ENCODE measurements around the gene ACOT6. TPM values are rescaled to one million over a fixed set of nuclear protein-coding genes. Genes with fewer than 3 reads are reported as not detected.
A peak's percentile ranks its signal among the peaks of the same experiment; 100 is the strongest.
"Not testable (repeated sequence)": the region's sequence is repeated elsewhere in the genome, so short reads cannot be mapped to it uniquely, and the experiment has no call there.

The ACOT6 gene
- not detected for total RNA-seq

- Histone ChIP-seq H3K27me3 (no peaks in the 10 kb centered on the region), H3K9me3 (no peaks in the 10 kb centered on the region), H3K9ac (ENCODE audit: low read depth in 2 of 2, low read length in 2 of 2) (peak within 1 kb of the TSS; percentile 48 to 54), H3K36me3 (no peaks in the 10 kb centered on the region), H3K4me3 (peak within 1 kb of the TSS; percentile 63), H3K27ac (peak within 1 kb of the TSS; percentile 56), H3K4me1 (no peaks in the 10 kb centered on the region)
- DNase-seq = peak; percentile 81
- no peak for TF ChIP-seq CTCF (IDR thresholded peaks at IDR 0.05)
- intact Hi-C loops (cut with DNase I) = no loop called here
These were observed at the start of gene ACOT6 for GRCh38 chr14:73612339-73613045. ACOT6 (plus strand) TSS chr14:73612517; CDS start chr14:73612572, 55 bp downstream.

GRCh38 chr14:73562696-73563095, 49.6 kb upstream of the ACOT6 start:
- DNase-seq; H3K9me3 ChIP-seq; H3K4me3 ChIP-seq; H3K27me3 ChIP-seq; H3K27ac ChIP-seq; H3K9ac ChIP-seq (ENCODE audit: low read depth in 2 of 2, low read length in 2 of 2); H3K4me1 ChIP-seq; intact Hi-C loops (cut with DNase I); H3K36me3 ChIP-seq: not testable (repeated sequence)

GRCh38 chr14:73566431-73566830, 45.9 kb upstream of the ACOT6 start:
- H3K9ac ChIP-seq (ENCODE audit: low read depth in 2 of 2, low read length in 2 of 2); H3K27me3 ChIP-seq; H3K9me3 ChIP-seq; H3K4me3 ChIP-seq; H3K36me3 ChIP-seq; intact Hi-C loops (cut with DNase I); H3K27ac ChIP-seq; DNase-seq: not testable (repeated sequence)
- peaks cover 10% of the 10 kb centered on the region for H3K4me1 ChIP-seq

GRCh38 chr14:73566935-73567334, 45.4 kb upstream of the ACOT6 start:
- peaks cover 10% of the 10 kb centered on the region for H3K4me1 ChIP-seq
- intact Hi-C loops (cut with DNase I); H3K27ac ChIP-seq; H3K9ac ChIP-seq (ENCODE audit: low read depth in 2 of 2, low read length in 2 of 2); H3K36me3 ChIP-seq; H3K9me3 ChIP-seq; H3K27me3 ChIP-seq; H3K4me3 ChIP-seq; DNase-seq: not testable (repeated sequence)

DNA sequence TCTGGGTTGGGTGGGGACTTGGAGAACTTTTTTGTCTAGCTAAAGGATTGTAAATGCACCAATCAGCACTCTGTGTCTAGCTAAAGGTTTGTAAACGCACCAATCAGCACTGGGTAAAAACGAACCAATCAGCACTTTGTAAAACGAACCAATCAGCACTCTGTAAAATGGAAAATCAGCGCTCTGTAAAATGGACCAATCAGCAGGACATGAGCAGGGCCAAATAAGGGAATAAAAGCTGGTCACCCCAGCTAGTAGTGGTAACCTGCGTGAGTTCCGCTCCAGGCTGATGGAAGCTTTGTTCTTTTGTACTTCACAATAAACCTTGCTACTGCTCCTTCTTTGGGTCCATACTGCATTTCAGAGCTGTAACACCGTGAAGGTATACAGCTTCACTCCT, 45.0 kb upstream of the ACOT6 start:
- Histone ChIP-seq H3K27me3 (no peaks in the 10 kb centered on the region), H3K36me3 (no peaks in the 10 kb centered on the region), H3K27ac (peak overlapping the region; percentile 89), H3K4me1 (peaks cover 10% of the 10 kb centered on the region), H3K9ac (ENCODE audit: low read depth in 2 of 2, low read length in 2 of 2) (no peak overlapping the region), H3K9me3 (no peaks in the 10 kb centered on the region), H3K4me3 (no peak overlapping the region)
- DNase-seq = no peak
- intact Hi-C loops (cut with DNase I) = no loop called here
- no peak for TF ChIP-seq CTCF (IDR thresholded peaks at IDR 0.05)

DNA sequence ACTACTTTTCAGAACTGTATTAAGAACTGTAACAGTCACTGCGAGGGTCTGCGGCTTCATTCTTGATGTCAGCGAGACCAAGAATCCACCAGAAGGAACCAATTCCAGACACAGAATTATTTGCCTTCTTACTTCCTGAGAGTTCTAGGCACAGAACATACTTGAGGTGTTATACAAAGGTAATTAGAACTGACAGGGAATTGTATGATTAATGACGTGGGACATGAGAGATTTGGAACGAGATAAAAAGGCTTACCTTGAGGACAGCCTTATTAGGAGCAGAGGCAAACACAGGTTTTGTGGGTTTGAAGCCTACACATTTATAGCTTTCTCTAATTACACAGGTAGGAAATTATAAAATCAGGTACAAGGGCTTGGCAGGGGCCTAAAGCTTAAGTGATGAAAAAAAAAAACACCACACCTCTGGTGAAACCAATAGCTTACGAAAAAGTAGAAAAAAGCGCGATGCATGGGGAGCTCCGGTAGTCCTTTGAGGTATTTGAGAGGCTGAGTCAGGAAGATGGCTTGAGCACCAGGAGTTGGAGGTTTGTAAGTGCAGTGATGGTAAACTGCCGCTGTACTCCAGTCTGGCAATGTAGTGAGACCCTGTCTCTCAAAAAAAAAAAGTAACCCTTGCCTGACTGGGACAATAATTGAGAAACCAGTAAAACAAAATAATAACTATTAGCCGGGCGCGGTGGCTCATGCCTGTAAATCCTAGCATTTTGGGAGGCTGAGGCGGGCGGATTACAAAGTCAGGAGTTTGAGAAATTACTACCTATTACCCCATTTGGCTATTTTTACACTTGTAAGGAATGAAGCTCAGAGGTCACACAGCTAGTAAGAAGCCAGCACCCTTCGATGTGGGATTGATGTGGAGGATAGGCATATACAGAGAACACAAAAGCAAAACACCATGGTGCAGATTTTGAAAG, 44.1 kb upstream of the ACOT6 start:
- TF ChIP-seq CTCF (IDR thresholded peaks at IDR 0.05) = no peak
- no peak for DNase-seq
- peak overlapping the region; percentile 89 for H3K27ac ChIP-seq
- peak overlapping the region; percentile 65 for H3K4me3 ChIP-seq
- no peaks in the 10 kb centered on the region for H3K36me3 ChIP-seq
- intact Hi-C loops (cut with DNase I) = no loop called here
- peaks cover 10% of the 10 kb centered on the region for H3K4me1 ChIP-seq
- H3K9me3 ChIP-seq = no peaks in the 10 kb centered on the region
- peak overlapping the region; percentile 52 to 81 for H3K9ac ChIP-seq (ENCODE audit: low read depth in 2 of 2, low read length in 2 of 2)
- no peaks in the 10 kb centered on the region for H3K27me3 ChIP-seq

DNA sequence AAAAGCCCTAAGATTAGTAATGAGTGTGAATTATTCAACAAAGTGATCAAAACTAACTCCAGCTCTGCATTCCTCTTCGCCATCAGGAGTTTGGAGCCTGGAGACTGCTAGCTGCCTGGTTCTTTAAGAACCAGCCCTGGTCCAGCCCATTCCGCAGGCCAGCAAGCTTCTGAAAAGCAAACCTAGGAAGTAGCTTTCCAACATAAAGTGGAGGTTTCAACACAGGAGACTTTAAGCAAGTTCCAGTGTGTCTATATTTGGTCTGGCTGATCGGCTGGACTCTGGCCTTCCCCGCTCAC, 43.5 kb upstream of the ACOT6 start:
- H3K4me1 ChIP-seq = peaks cover 10% of the 10 kb centered on the region
- H3K36me3 ChIP-seq; H3K9me3 ChIP-seq; DNase-seq; intact Hi-C loops (cut with DNase I); H3K27me3 ChIP-seq: not testable (repeated sequence)
- H3K9ac ChIP-seq (ENCODE audit: low read depth in 2 of 2, low read length in 2 of 2) = peak overlapping the region; percentile 52 to 81
- H3K4me3 ChIP-seq = peak overlapping the region; percentile 65
- peak overlapping the region; percentile 89 for H3K27ac ChIP-seq

DNA sequence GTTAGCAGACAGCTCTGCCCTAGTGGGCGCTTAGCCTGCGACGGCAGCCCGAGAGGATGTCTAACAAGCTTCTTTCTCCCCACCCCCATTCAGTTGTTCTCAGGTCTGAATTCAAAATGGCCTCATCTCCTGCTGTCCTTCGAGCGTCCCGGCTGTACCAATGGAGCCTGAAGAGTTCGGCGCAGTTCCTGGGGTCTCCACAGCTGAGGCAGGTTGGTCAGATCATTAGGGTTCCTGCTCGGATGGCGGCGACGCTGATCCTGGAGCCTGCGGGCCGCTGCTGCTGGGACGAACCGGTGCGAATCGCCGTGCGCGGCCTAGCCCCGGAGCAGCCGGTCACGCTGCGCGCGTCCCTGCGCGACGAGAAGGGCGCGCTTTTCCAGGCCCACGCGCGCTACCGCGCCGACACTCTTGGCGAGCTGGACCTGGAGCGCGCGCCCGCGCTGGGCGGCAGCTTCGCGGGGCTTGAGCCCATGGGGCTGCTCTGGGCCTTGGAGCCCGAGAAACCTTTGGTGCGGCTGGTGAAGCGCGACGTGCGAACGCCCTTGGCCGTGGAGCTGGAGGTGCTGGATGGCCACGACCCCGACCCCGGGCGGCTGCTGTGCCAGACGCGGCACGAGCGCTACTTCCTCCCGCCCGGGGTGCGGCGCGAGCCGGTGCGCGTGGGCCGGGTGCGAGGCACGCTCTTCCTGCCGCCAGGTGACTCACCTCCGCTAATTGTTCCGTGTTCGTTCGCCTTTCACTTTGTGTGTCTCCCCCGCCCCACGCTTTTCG, 42.9 kb upstream of the ACOT6 start, which contains the start of gene ACOT2:
TSS of gene ACOT2 (plus strand) at position 29 of the 774 bp plus-strand sequence. CDS start at position 57, 28 bp downstream.
- H3K27ac ChIP-seq = peak within 1 kb of the TSS; percentile 89
- H3K36me3 ChIP-seq; H3K9me3 ChIP-seq; intact Hi-C loops (cut with DNase I); H3K27me3 ChIP-seq: not testable (repeated sequence)
- peak; percentile 86 for DNase-seq
- peak within 1 kb of the TSS; percentile 65 for H3K4me3 ChIP-seq
- peaks cover 10% of the 10 kb centered on the region for H3K4me1 ChIP-seq
- H3K9ac ChIP-seq (ENCODE audit: low read depth in 2 of 2, low read length in 2 of 2) = peak within 1 kb of the TSS; percentile 52 to 81
